GM23338 (cell line): ENCODE data around the gene TLR7. TPM values are rescaled to one million over a fixed set of nuclear protein-coding genes. Genes with fewer than 3 reads are reported as not detected.

ENCODE experiments used
- ATAC-seq: fragments of 200-7000 bp; cut with Tn5 transposase; 3 replicates; pipeline ENCODE4 v1.9.1; 2020
- DNase-seq: peaks from one replicate; pipeline ENCODE4 v3.0.0-alpha.2; 2015; ENCODE audit warnings: low spot score
- H2AFZ ChIP-seq: fragments of 200-600 bp; sonication (generic); 2 replicates; pipeline ENCODE4 v1.8.0; 2016; ENCODE audit warnings: antibody characterized with exemption, mild to moderate bottlenecking, moderate library complexity
- H3F3A ChIP-seq: fragments of 200-600 bp; sonication (generic); replicated peaks from 2 replicates; pipeline ENCODE4 v1.8.0; 2017; ENCODE audit warnings: antibody characterized with exemption, mixed run types, low read depth
- H3K27ac ChIP-seq: fragments of 200-600 bp; sonication (generic); 2 replicates; pipeline ENCODE4 v1.6.1; 2016; ENCODE audit warnings: low read depth
- H3K27me3 ChIP-seq: fragments of 200-600 bp; sonication (generic); 2 replicates; pipeline ENCODE4 v1.8.0; 2016; ENCODE audit warnings: mild to moderate bottlenecking, mixed run types, moderate library complexity; ENCODE audit not compliant: insufficient read depth
- H3K36me3 ChIP-seq: fragments of 200-600 bp; sonication (generic); 2 replicates; pipeline ENCODE4 v1.8.0; 2016; ENCODE audit warnings: mild to moderate bottlenecking; ENCODE audit not compliant: insufficient read depth
- H3K4me1 ChIP-seq: fragments of 200-600 bp; sonication (generic); 2 replicates; pipeline ENCODE4 v1.8.0; 2016; ENCODE audit warnings: mild to moderate bottlenecking, moderate library complexity; ENCODE audit not compliant: insufficient read depth
- H3K4me2 ChIP-seq: fragments of 200-600 bp; sonication (generic); 2 replicates; pipeline ENCODE4 v1.7.1; 2017; ENCODE audit warnings: mixed run types
- H3K4me3 ChIP-seq: fragments of 200-600 bp; sonication (generic); 2 replicates; pipeline ENCODE4 v1.6.1; 2016; ENCODE audit warnings: mixed run types
- H3K79me2 ChIP-seq: fragments of 200-600 bp; sonication (generic); replicated peaks from 2 replicates; pipeline ENCODE4 v1.8.0; 2017; ENCODE audit warnings: mild to moderate bottlenecking; ENCODE audit not compliant: insufficient read depth
- H3K9me2 ChIP-seq: fragments of 200-600 bp; sonication (generic); 2 replicates; pipeline ENCODE4 v1.8.0; 2017; ENCODE audit not compliant: insufficient read depth
- H4K20me1 ChIP-seq: fragments of 200-600 bp; sonication (generic); replicated peaks from 2 replicates; pipeline ENCODE4 v1.8.0; 2017; ENCODE audit warnings: mild to moderate bottlenecking; ENCODE audit not compliant: insufficient read depth
- H3K27ac Mint-ChIP-seq: 2 replicates; pipeline ENCODE4 v1.8.0; 2020; ENCODE audit warnings: inconsistent platforms, mild to moderate bottlenecking, moderate library complexity, mixed read lengths
- H3K27me3 Mint-ChIP-seq: 3 replicates; pipeline ENCODE4 v1.8.0; 2022; ENCODE audit warnings: low read depth, mild to moderate bottlenecking, moderate library complexity, mixed read lengths, inconsistent platforms; ENCODE audit not compliant: insufficient read depth, poor library complexity
- H3K36me3 Mint-ChIP-seq: 3 replicates; pipeline ENCODE4 v1.8.0; 2021; ENCODE audit warnings: low read depth, mild to moderate bottlenecking, inconsistent platforms, moderate library complexity, mixed read lengths
- H3K4me1 Mint-ChIP-seq: 3 replicates; pipeline ENCODE4 v1.8.0; 2020; ENCODE audit warnings: mild to moderate bottlenecking, inconsistent platforms, mixed read lengths
- H3K4me3 Mint-ChIP-seq: 3 replicates; pipeline ENCODE4 v1.8.0; 2021; ENCODE audit warnings: moderate library complexity, mild to moderate bottlenecking, inconsistent platforms, mixed read lengths
- H3K9me3 Mint-ChIP-seq: 3 replicates; pipeline ENCODE4 v1.8.0; 2020; ENCODE audit warnings: moderate library complexity, mild to moderate bottlenecking, inconsistent platforms, mixed read lengths
- CREB1 ChIP-seq: fragments of 250-450 bp; sonication (Bioruptor Pico); IDR thresholded peaks from 2 replicates; pipeline ENCODE4 v1.5.0; 2020; ENCODE audit warnings: low read depth, mild to moderate bottlenecking, moderate library complexity
- CTCF ChIP-seq, 2 experiments: fragments of 200-600 bp in 1 of 2; sonication (generic) in 1 of 2; conservative IDR thresholded peaks; 2 replicates each; pipeline versions ENCODE4 v1.5.1 to v1.6.1; 2016 to 2017; ENCODE audit warnings: antibody characterized with exemption in 2 of 2, low read depth in 2 of 2, mild to moderate bottlenecking in 2 of 2, moderate library complexity in 1 of 2
- ETS1 ChIP-seq: IDR thresholded peaks from 2 replicates; pipeline ENCODE4 v1.6.1; 2016; ENCODE audit warnings: antibody characterized with exemption
- EZH2 ChIP-seq: fragments of 200-600 bp; sonication (generic); IDR thresholded peaks from one replicate; pipeline ENCODE4 v1.8.0; 2017; ENCODE audit warnings: antibody characterized with exemption, mild to moderate bottlenecking, low read depth; ENCODE audit not compliant: unreplicated experiment
- EZH2phosphoT487 ChIP-seq: fragments of 200-600 bp; sonication (generic); IDR thresholded peaks from one replicate; pipeline ENCODE4 v1.8.1; 2018; ENCODE audit warnings: antibody characterized with exemption; ENCODE audit not compliant: unreplicated experiment
- JUNB ChIP-seq: IDR thresholded peaks from one replicate; pipeline ENCODE4 v1.6.1; 2016; ENCODE audit warnings: antibody characterized with exemption; ENCODE audit not compliant: unreplicated experiment
- NANOG ChIP-seq: IDR thresholded peaks from 2 replicates; pipeline ENCODE4 v1.6.1; 2016; ENCODE audit warnings: antibody characterized with exemption, borderline replicate concordance
- POLR2AphosphoS5 ChIP-seq: IDR thresholded peaks from 2 replicates; pipeline ENCODE4 v1.6.1; 2016; ENCODE audit warnings: antibody characterized with exemption, low read depth
- REST ChIP-seq: IDR thresholded peaks from one replicate; pipeline ENCODE4 v1.6.1; 2018; ENCODE audit warnings: antibody characterized with exemption; ENCODE audit not compliant: unreplicated experiment
- STAT1 ChIP-seq: IDR thresholded peaks from one replicate; pipeline ENCODE4 v1.6.1; 2016; ENCODE audit warnings: antibody characterized with exemption; ENCODE audit not compliant: unreplicated experiment
- ZNF114 ChIP-seq: fragments of 250-450 bp; sonication (Bioruptor Pico); IDR thresholded peaks from 2 replicates; pipeline ENCODE4 v1.5.0; 2020; ENCODE audit warnings: mild to moderate bottlenecking, moderate library complexity
- ZNF331 ChIP-seq: fragments of 250-450 bp; sonication (Bioruptor Pico); IDR thresholded peaks from 2 replicates; pipeline ENCODE4 v1.5.0; 2020; ENCODE audit warnings: low read depth, mild to moderate bottlenecking, moderate library complexity
- ZNF462 ChIP-seq: fragments of 250-450 bp; sonication (Bioruptor Pico); IDR thresholded peaks from 2 replicates; pipeline ENCODE4 v1.5.0; 2020; ENCODE audit warnings: mild to moderate bottlenecking, moderate library complexity
- long read RNA-seq: library from polyadenylated mRNA; unstranded; transcript quantifications from one replicate; pipeline ENCODE4 v2.0.0, GENCODE V29; 2020; ENCODE audit not compliant: unreplicated experiment
- polyA plus RNA-seq: library from polyadenylated mRNA; unstranded; fragments of >200 nt; fragmentation: Nextera tagmentation; extraction: Ambion mirVana; gene quantifications from 2 replicates; pipeline ENCODE4 v1.2.1, GENCODE V29; 2016
- total RNA-seq: library from RNA; depleted of rRNA; stranded (reverse); fragments of >200 nt; shearing (Covaris generic); gene quantifications from 2 replicates; pipeline ENCODE4 v1.2.3, GENCODE V29; 2014; rRNA removed

Gene TLR7
- total RNA-seq (not detected in 2 replicates), polyA plus RNA-seq (not detected in 2 replicates)
- long read RNA-seq = 0 reads

GRCh38 chrX:12866451-12867377 lies at the start of gene TLR7:
Gene TLR7, plus strand, starts transcription at chrX:12867072. Its CDS starts 507 bp downstream, at chrX:12867579.
- H3K27me3 Mint-ChIP-seq = peaks cover 2% of the 10 kb centered on the region
- no peak within 1 kb of the TSS for H3K27ac ChIP-seq
- H3K27me3 ChIP-seq = no peaks in the 10 kb centered on the region
- peaks cover 29% of the 10 kb centered on the region; the same call in 2 of the 3 replicates for H3K9me3 Mint-ChIP-seq
- H3K4me2 ChIP-seq = no peak within 1 kb of the TSS
- H3K4me1 ChIP-seq = no peaks in the 10 kb centered on the region
- no peak within 1 kb of the TSS for H2AFZ ChIP-seq
- H4K20me1 ChIP-seq = no peaks in the 10 kb centered on the region
- H3K9me2 ChIP-seq = no peaks in the 10 kb centered on the region
- H3K36me3 ChIP-seq = no peaks in the 10 kb centered on the region
- H3K27ac Mint-ChIP-seq = no peak within 1 kb of the TSS
- no peaks in the 10 kb centered on the region for H3F3A ChIP-seq
- H3K4me3 ChIP-seq = no peak within 1 kb of the TSS
- no peak within 1 kb of the TSS for H3K4me3 Mint-ChIP-seq
- no peak for ATAC-seq
- DNase-seq = no peak
- no peaks in the 10 kb centered on the region for H3K79me2 ChIP-seq
- peaks cover 8% of the 10 kb centered on the region; the same call in 2 of the 3 replicates for H3K4me1 Mint-ChIP-seq
- no peaks in the 10 kb centered on the region for H3K36me3 Mint-ChIP-seq
- TF ChIP-seq ZNF114 (CRISPR knock-in tag) = no peak
- no peak for TF ChIP-seq STAT1
- TF ChIP-seq CREB1 = no peak
- no peak for TF ChIP-seq EZH2
- no peak for TF ChIP-seq JUNB
- TF ChIP-seq CTCF (conservative IDR thresholded peaks at IDR 0.05; ENCODE audit: low read depth in 2 of 2) = no peak
- TF ChIP-seq ETS1 = no peak
- no peak for TF ChIP-seq POLR2AphosphoS5
- TF ChIP-seq ZNF331 = no peak
- TF ChIP-seq EZH2phosphoT487 = no peak
- no peak for TF ChIP-seq NANOG
- no peak for TF ChIP-seq ZNF462 (CRISPR knock-in tag)
- TF ChIP-seq REST = no peak
